Cardiac muscle cell (in vitro differentiated cells and primary cell): ENCODE data around the gene OGG1. TPM values are rescaled to one million over a fixed set of nuclear protein-coding genes. Genes with fewer than 3 reads are reported as not detected.

ENCODE experiments used
- DNase-seq, 2 donors: peaks; one replicate each; pipeline versions ENCODE4 v3.0.0 to v3.0.0-alpha.2; 2010 to 2017; ENCODE audit warnings: low read depth in 1 of 2, low spot score in 1 of 2
- H3K27ac ChIP-seq: fragments of 200-600 bp; sonication (generic); 2 replicates; pipeline ENCODE4 v1.5.1; 2016
- H3K27me3 ChIP-seq: fragments of 200-600 bp; sonication (generic); 2 replicates; pipeline ENCODE4 v1.6.0; 2016; ENCODE audit warnings: control low read depth
- H3K36me3 ChIP-seq: fragments of 200-600 bp; sonication (generic); 2 replicates; pipeline ENCODE4 v1.5.1; 2016; ENCODE audit warnings: control low read depth
- H3K4me1 ChIP-seq: fragments of 200-600 bp; sonication (generic); 2 replicates; pipeline ENCODE4 v1.8.1; 2017; ENCODE audit warnings: low read depth, mild to moderate bottlenecking, mixed run types
- H3K4me3 ChIP-seq: fragments of 200-600 bp; sonication (generic); 2 replicates; pipeline ENCODE4 v1.5.1; 2016; ENCODE audit warnings: mild to moderate bottlenecking
- H3K9me3 ChIP-seq: fragments of 200-600 bp; sonication (generic); 2 replicates; pipeline ENCODE4 v1.5.1; 2017; ENCODE audit warnings: low read depth, mild to moderate bottlenecking, control low read depth
- polyA plus RNA-seq: library from polyadenylated mRNA; unstranded; fragments of >200 nt; fragmentation: Nextera tagmentation; extraction: Ambion mirVana; gene quantifications from 2 replicates; pipeline ENCODE4 v1.2.1, GENCODE V29; 2016
- total RNA-seq: library from RNA; depleted of rRNA; stranded (reverse); fragments of >200 nt; gene quantifications from 2 replicates; pipeline ENCODE4 v1.2.3, GENCODE V29; 2016
- TF ChIP-seq, protein P1 (sequence below): IDR thresholded peaks from 2 replicates; pipeline ENCODE4 v1.5.1; 2012; ENCODE audit warnings: low read depth, mild to moderate bottlenecking, low read length

Gene OGG1
- total RNA-seq (30.7 and 32.1 TPM in 2 replicates), polyA plus RNA-seq (34.5 and 45.9 TPM in 2 replicates)

DNA sequence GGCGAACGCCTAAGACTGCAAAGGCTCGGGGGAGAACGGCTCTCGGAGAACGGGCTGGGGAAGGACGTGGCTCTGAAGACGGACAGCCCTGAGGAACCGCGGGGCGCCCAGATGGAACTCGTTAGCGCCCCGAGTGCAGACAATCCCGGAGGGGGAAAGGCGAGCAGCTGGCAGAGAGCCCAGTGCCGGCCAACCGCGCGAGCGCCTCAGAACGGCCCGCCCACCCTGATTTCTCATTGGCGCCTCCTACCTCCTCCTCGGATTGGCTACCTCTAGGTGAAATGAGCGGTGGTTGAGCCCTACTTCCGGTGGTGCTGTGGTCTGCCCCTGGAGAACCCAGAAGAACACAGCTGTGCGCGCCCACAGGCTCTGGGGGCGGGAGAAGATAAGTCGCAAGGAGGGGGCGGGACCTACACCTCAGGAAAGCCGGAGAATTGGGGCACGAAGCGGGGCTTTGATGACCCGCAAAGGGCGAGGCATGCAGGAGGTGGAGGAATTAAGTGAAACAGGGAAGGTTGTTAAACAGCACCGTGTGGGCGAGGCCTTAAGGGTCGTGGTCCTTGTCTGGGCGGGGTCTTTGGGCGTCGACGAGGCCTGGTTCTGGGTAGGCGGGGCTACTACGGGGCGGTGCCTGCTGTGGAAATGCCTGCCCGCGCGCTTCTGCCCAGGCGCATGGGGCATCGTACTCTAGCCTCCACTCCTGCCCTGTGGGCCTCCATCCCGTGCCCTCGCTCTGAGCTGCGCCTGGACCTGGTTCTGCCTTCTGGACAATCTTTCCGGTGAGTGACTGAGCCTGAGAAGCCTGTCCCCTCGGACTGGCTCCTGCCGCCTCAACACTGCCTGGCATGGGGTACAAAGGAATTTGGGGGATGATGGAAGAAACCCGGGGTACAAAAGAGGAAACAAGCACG is at the start of gene OGG1:
Gene OGG1, plus strand, starts transcription at position 308 of the 911 bp plus-strand sequence. Its CDS starts 335 bp downstream, at position 643.
- peak within 1 kb of the TSS; percentile 44 for H3K4me3 ChIP-seq
- peaks cover 5% of the 10 kb centered on the region for H3K4me1 ChIP-seq
- TF ChIP-seq, protein P1, sequence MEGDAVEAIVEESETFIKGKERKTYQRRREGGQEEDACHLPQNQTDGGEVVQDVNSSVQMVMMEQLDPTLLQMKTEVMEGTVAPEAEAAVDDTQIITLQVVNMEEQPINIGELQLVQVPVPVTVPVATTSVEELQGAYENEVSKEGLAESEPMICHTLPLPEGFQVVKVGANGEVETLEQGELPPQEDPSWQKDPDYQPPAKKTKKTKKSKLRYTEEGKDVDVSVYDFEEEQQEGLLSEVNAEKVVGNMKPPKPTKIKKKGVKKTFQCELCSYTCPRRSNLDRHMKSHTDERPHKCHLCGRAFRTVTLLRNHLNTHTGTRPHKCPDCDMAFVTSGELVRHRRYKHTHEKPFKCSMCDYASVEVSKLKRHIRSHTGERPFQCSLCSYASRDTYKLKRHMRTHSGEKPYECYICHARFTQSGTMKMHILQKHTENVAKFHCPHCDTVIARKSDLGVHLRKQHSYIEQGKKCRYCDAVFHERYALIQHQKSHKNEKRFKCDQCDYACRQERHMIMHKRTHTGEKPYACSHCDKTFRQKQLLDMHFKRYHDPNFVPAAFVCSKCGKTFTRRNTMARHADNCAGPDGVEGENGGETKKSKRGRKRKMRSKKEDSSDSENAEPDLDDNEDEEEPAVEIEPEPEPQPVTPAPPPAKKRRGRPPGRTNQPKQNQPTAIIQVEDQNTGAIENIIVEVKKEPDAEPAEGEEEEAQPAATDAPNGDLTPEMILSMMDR, result no peak
- H3K27me3 ChIP-seq, result no peaks in the 10 kb centered on the region
- H3K36me3 ChIP-seq, result peaks cover 28% of the 10 kb centered on the region
- H3K9me3 ChIP-seq, result no peaks in the 10 kb centered on the region
- peak within 1 kb of the TSS; percentile 79 for H3K27ac ChIP-seq
- peak; percentile 98 to 99 for DNase-seq

DNA sequence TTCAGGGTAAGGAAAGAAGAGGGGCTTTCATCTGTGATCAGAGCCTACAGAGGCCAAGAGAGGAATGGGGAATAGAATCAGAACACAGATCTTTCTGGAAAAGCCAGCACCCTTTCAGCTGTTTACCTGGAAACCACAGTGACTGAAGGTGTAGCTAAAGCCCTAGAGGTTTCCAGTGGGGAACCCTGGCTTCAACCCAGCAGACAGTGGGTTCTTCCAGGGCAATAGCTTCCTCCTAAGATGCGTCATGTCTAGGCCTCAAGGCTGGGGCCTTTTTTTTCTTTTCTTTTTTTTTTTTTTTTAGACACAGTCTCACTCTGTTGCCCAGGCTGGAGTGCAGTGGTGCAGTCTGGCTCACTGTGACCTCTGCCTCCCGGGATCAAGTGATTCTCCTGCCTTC is 49.2 kb upstream of the OGG1 start:
- TF ChIP-seq, protein P1, result no peak
- no peaks in the 10 kb centered on the region for H3K36me3 ChIP-seq

DNA sequence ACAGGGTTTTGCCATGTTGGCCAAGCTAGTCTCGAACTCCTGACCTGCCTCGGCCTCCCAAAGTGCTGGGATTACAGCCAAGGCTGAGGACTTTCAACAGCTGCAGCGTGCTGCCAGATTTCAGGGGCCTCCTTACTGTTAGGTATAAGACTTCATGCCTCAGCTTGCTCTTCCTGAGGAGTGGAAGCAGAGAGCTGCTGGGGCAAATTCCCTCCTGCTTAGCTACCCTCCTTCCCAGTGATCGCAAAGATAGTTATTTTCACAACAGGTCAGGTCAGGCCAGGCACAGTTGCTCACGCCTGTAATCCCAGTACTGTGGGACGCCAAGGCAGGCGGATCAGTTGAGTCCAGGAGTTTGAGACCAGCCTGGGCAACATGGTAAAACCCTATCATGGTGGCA is 48.7 kb upstream of the OGG1 start:
- DNase-seq, result no peak
- Histone ChIP-seq H3K9me3 (no peaks in the 10 kb centered on the region), H3K27me3 (peaks cover 24% of the 10 kb centered on the region), H3K36me3 (no peaks in the 10 kb centered on the region), H3K4me1 (peaks cover 4% of the 10 kb centered on the region), H3K27ac (no peak overlapping the region), H3K4me3 (no peak overlapping the region)
- TF ChIP-seq, protein P1, result no peak

More for the DNA sequence above, 49.2 kb upstream of the OGG1 start:
- Histone ChIP-seq H3K9me3 (no peaks in the 10 kb centered on the region), H3K4me1 (peaks cover 4% of the 10 kb centered on the region), H3K27me3 (peaks cover 24% of the 10 kb centered on the region), H3K4me3 (no peak overlapping the region), H3K27ac (no peak overlapping the region)
- no peak for DNase-seq

DNA sequence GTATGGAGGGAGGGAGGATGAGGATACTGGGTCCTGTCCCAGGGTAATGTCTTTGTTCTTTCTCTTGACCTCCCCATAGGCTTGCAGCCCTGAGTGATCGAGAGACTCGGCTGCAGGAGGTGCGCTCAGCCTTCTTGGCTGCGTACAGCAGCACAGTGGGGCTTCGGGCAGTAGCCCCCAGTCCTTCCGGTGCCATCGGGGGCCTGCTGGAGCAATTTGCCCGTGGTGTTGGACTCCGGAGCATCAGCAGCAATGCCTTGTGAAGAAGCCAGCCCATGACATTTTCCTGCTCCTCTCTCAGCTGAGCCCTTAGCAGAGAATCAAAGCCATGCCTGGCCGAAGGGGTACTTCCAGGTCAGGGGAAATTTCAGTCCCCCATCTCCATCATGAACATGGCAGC is 48.0 kb upstream of the OGG1 start:
- peaks cover 24% of the 10 kb centered on the region for H3K27me3 ChIP-seq
- no peaks in the 10 kb centered on the region for H3K9me3 ChIP-seq
- DNase-seq, result no peak
- H3K27ac ChIP-seq, result no peak overlapping the region
- no peaks in the 10 kb centered on the region for H3K36me3 ChIP-seq
- H3K4me1 ChIP-seq, result peaks cover 4% of the 10 kb centered on the region
- TF ChIP-seq, protein P1, result no peak
- no peak overlapping the region for H3K4me3 ChIP-seq

DNA sequence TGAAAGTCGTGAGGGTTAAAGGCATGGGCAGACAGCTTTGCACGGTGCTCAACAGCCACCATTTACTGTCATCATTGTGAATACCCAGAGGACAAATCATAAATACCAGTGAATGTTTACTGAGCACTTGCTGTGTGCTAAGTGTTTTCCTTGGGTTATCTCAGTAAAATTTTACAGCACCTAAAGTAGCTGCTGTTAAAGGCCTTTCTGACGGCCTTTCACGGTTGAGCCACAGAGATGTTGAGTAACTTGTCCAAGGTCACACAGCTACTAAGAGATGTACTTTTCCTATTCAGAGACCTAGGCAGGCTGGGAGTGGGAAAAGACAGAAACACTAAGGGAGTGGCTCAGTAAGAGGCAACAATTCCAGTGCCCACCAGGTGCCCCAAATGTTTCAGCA is 46.5 kb upstream of the OGG1 start:
- no peak for DNase-seq
- no peak overlapping the region for H3K27ac ChIP-seq
- H3K27me3 ChIP-seq, result peaks cover 24% of the 10 kb centered on the region
- peaks cover 4% of the 10 kb centered on the region for H3K4me1 ChIP-seq
- H3K36me3 ChIP-seq, result no peaks in the 10 kb centered on the region
- H3K9me3 ChIP-seq, result no peaks in the 10 kb centered on the region
- no peak overlapping the region for H3K4me3 ChIP-seq
- TF ChIP-seq, protein P1, result no peak
